RWPE1 (cell line): ENCODE data around the gene OR13J1.
"Not testable (repeated sequence)": the region's sequence is repeated elsewhere in the genome, so short reads cannot be mapped to it uniquely, and the experiment has no call there.

Experiments
- CTCF ChIA-PET: fragments of 350-600 bp; sonication (Branson Sonifier 250); formaldehyde crosslinking; extraction: SDS; loops from one replicate; lab custom pipeline; 2021; lab: Yijun Ruan, JAX
- POLR2A ChIA-PET: fragments of 400-600 bp; formaldehyde crosslinking; extraction: SDS; loops from one replicate; lab custom pipeline; 2020; ENCODE audit warnings: antibody characterized with exemption; ENCODE audit not compliant: low non-redundant PET; lab: Yijun Ruan, JAX
- DNase-seq: peaks from one replicate; pipeline ENCODE4 v3.0.0; 2012; ENCODE audit warnings: low spot score
- H3K27ac ChIP-seq: fragments of 450-650 bp; 2 replicates; pipeline ENCODE4 v1.5.1; 2017
- CTCF ChIP-seq: fragments of 450-650 bp; conservative IDR thresholded peaks from 2 replicates; pipeline ENCODE4 v1.5.1; 2017; ENCODE audit warnings: low read depth, mild to moderate bottlenecking

The OR13J1 gene

GRCh38 chr9:35870351-35870923, at the start of gene OR13J1:
Gene OR13J1, minus strand, starts transcription at chr9:35870401. Its CDS starts 0 bp downstream, at chr9:35870401.
- POLR2A ChIA-PET: no interaction called here

GRCh38 chr9:35919212-35920008, 49.2 kb upstream of the OR13J1 start:
- POLR2A ChIA-PET: no interaction called here
- no peak for TF ChIP-seq CTCF
- CTCF ChIA-PET: interaction anchor here (0.5 kb wide), 1 partner anchor 87 kb away, joined by 3 read pairs; no protein-coding TSS in a partner anchor
- DNase-seq: no peak
- no peak overlapping the region for H3K27ac ChIP-seq

More at GRCh38 chr9:35870351-35870923, at the start of gene OR13J1:
- DNase-seq: no peak
- CTCF ChIA-PET: interaction anchor here (0.7 kb wide), 1 partner anchor 12 kb away, joined by 4 read pairs; no protein-coding TSS in a partner anchor
- TF ChIP-seq CTCF: no peak
- peak within 1 kb of the TSS; percentile 47 for H3K27ac ChIP-seq

- TF ChIP-seq CTCF: no peak
- DNase-seq: no peak
- no peak overlapping the region for H3K27ac ChIP-seq
- ChIA-PET POLR2A (no interaction called here), CTCF (interaction anchor here (0.7 kb wide), 1 partner anchor 401 kb away, joined by 5 read pairs; no protein-coding TSS in a partner anchor)
Observed at GRCh38 chr9:35918780-35919179, 48.6 kb upstream of the OR13J1 start.

- H3K27ac ChIP-seq: no peak overlapping the region
- DNase-seq: no peak
- CTCF ChIA-PET: interaction anchor here (0.5 kb wide), 1 partner anchor 1541 kb away, joined by 3 read pairs; no protein-coding TSS in a partner anchor
- POLR2A ChIA-PET: no interaction called here
- no peak for TF ChIP-seq CTCF
Observed at GRCh38 chr9:35917261-35917660, 47.1 kb upstream of the OR13J1 start.

GRCh38 chr9:35915681-35916294, 45.6 kb upstream of the OR13J1 start:
- no peak for DNase-seq
- POLR2A ChIA-PET: no interaction called here
- peak overlapping the region; percentile 48; the same call in 1 of the 2 replicates for H3K27ac ChIP-seq
- TF ChIP-seq CTCF: no peak
- CTCF ChIA-PET: no interaction called here

- DNase-seq: no peak
- ChIA-PET POLR2A (no interaction called here), CTCF (interaction anchor here (0.6 kb wide), 1 partner anchor 33 kb away, joined by 3 read pairs; no protein-coding TSS in a partner anchor)
- TF ChIP-seq CTCF: no peak
- H3K27ac ChIP-seq: peak overlapping the region; percentile 48
Observed at GRCh38 chr9:35914301-35914807, 44.2 kb upstream of the OR13J1 start.

- H3K27ac ChIP-seq, DNase-seq, POLR2A ChIA-PET: not testable (repeated sequence)
- CTCF ChIA-PET: interaction anchor here (0.6 kb wide), 1 partner anchor 123 kb away, joined by 3 read pairs; no protein-coding TSS in a partner anchor
Observed at GRCh38 chr9:35913429-35913828, 43.2 kb upstream of the OR13J1 start.
